NOMO-1 treated with DMSO at 0.1 percent for 48 hours (cell line): ENCODE measurements around the gene DNAI4.
"Not testable (repeated sequence)": the region's sequence is repeated elsewhere in the genome, so short reads cannot be mapped to it uniquely, and the experiment has no call there.

Experiments
- DNase-seq: peaks from one replicate; lab custom pipeline; 2025; ENCODE audit not compliant: unreplicated experiment; lab: John Stamatoyannopoulos, UW

The DNAI4 gene

GRCh38 chr1:66833112-66833511 is 91.5 kb downstream of the DNAI4 start:
- no peak for DNase-seq

GRCh38 chr1:66831529-66832239 is 93.0 kb downstream of the DNAI4 start:
- no peak for DNase-seq

- no peak for DNase-seq
Measured at GRCh38 chr1:66824771-66825170, 99.9 kb downstream of the DNAI4 start.

- DNase-seq: no peak
Measured at GRCh38 chr1:66809736-66810326, 114.8 kb downstream of the DNAI4 start.

GRCh38 chr1:66809245-66809644 is 115.4 kb downstream of the DNAI4 start:
- DNase-seq: no peak

GRCh38 chr1:66795839-66796238 is 128.8 kb downstream of the DNAI4 start:
- DNase-seq: not testable (repeated sequence)

GRCh38 chr1:66791621-66792610 is 132.7 kb downstream of the DNAI4 start:
- DNase-seq: no peak

GRCh38 chr1:66788231-66788939 is 136.3 kb downstream of the DNAI4 start:
- no peak for DNase-seq

GRCh38 chr1:66787641-66788040 is 137.0 kb downstream of the DNAI4 start:
- no peak for DNase-seq

- not testable (repeated sequence) for DNase-seq
Measured at GRCh38 chr1:66785800-66786199, 138.9 kb downstream of the DNAI4 start.

- DNase-seq: no peak
Measured at GRCh38 chr1:66779475-66780078, 145.1 kb downstream of the DNAI4 start.

GRCh38 chr1:66778969-66779368 is 145.7 kb downstream of the DNAI4 start:
- DNase-seq: no peak

- DNase-seq: no peak
Measured at GRCh38 chr1:66778266-66778665, 146.4 kb downstream of the DNAI4 start.

- no peak for DNase-seq
Measured at GRCh38 chr1:66777831-66778230, 146.8 kb downstream of the DNAI4 start.

GRCh38 chr1:66775646-66776045 is 149.0 kb downstream of the DNAI4 start:
- no peak for DNase-seq

- DNase-seq: no peak
Measured at GRCh38 chr1:66774438-66774837, 150.2 kb downstream of the DNAI4 start.

- DNase-seq: no peak
Measured at GRCh38 chr1:66773227-66773626, 151.4 kb downstream of the DNAI4 start.

GRCh38 chr1:66770694-66771093 is 154.0 kb downstream of the DNAI4 start:
- no peak for DNase-seq

- DNase-seq: no peak
Measured at GRCh38 chr1:66770240-66770639, 154.4 kb downstream of the DNAI4 start.

GRCh38 chr1:66769512-66770229 is 155.0 kb downstream of the DNAI4 start:
- DNase-seq: no peak
